Measurements from ENCODE around the gene MTRR. TPM values are rescaled to one million over a fixed set of nuclear protein-coding genes. Genes with fewer than 3 reads are reported as not detected.

MTRR gene
- total and polyA plus RNA-seq, 12 donors, result 9.3 to 66.0 (median 38.2) TPM

DNA sequence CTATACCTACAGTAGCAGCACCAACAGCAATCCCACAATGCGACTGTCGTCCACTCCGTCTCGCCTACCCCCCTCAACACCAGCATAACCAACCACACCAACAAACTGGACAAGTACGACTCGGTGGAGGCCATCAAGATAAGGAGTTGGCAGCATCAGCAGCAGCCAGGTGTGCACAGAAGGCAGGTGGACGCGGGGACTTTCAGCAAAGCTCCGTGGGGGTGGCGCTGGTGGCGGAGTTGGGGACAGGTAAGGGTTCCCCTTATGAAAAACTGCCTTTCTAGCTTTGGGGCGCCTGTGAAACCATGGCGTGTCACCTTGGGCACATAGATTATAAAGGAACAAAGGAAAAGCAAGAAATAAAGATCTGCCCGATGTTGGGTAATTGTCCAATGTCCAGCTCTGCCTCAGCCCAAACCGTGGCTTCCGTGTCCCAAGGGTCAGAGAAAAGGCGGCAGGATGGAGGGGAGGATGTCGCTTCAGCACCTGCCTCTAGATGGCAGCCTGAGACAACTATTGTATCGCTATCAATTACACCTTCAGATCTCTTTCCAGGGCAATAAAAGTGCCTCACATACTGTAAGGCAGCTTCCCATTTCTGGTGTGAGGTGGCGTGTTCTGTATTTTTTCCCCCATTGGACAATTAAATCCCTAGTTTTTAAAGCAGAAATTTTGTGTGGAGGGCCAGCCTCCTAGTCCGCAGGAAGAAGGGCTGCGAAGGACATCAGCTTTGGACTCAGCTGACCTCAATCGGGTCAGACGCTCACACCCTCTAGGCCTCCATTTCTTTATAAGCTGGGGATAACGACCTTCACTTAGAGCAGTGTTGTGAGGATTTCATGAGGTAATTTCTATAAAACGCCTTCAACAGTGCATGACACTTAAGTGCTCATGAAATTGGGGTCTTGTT is 58.8 kb downstream of the MTRR start:
- no peaks in the 10 kb centered on the region for H3K9me3 ChIP-seq (replicated peaks in 1 of 3)
- TF ChIP-seq, protein P1, sequence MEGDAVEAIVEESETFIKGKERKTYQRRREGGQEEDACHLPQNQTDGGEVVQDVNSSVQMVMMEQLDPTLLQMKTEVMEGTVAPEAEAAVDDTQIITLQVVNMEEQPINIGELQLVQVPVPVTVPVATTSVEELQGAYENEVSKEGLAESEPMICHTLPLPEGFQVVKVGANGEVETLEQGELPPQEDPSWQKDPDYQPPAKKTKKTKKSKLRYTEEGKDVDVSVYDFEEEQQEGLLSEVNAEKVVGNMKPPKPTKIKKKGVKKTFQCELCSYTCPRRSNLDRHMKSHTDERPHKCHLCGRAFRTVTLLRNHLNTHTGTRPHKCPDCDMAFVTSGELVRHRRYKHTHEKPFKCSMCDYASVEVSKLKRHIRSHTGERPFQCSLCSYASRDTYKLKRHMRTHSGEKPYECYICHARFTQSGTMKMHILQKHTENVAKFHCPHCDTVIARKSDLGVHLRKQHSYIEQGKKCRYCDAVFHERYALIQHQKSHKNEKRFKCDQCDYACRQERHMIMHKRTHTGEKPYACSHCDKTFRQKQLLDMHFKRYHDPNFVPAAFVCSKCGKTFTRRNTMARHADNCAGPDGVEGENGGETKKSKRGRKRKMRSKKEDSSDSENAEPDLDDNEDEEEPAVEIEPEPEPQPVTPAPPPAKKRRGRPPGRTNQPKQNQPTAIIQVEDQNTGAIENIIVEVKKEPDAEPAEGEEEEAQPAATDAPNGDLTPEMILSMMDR (IDR thresholded peaks at IDR 0.05), result peak; percentile 51 to 77 (median 65)
- no peak for TF ChIP-seq POLR2A (IDR thresholded peaks at IDR 0.05)
- intact Hi-C loops (cut with DNase I), result loop anchor here in 1 of 2 donors (5.0 kb wide), 1 partner anchor 1280 kb away; no protein-coding TSS in a partner anchor
- H3K27ac ChIP-seq, result no peak overlapping the region
- no peaks in the 10 kb centered on the region for H3K4me1 ChIP-seq (replicated peaks in 1 of 2)
- no peaks in the 10 kb centered on the region for H3K36me3 ChIP-seq (replicated peaks in 1 of 2)
- no peak overlapping the region for H3K4me3 ChIP-seq
- DNase-seq, result peak; percentile 24 to 78 (median 56)
- WGBS, 4 donors, result 46 to 48% (median 47%) methylated on average over 26 of the region's 26 CpGs
- peaks cover 3% of the 10 kb centered on the region for H3K27me3 ChIP-seq

DNA sequence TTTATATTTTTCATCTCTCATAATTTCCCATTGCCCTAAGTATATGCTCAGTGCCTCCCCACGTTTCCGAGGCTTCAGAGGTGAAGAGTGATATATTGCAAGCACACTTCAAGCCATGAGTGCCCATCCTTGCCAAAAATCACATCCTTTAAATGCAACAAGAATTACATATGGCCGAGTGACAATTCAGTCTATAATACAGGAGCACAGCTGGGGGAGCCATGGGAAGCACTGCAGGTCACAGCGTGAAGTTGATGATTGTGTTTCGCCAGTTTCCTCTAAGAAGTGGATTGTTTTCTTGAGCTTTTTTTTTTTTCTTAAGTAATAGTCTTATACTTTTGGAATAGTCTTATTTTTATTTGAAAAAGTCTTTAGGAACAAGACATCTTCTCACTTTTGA is 61.1 kb downstream of the MTRR start:
- TF ChIP-seq, protein P1 (IDR thresholded peaks at IDR 0.05), result no peak
- TF ChIP-seq POLR2A (IDR thresholded peaks at IDR 0.05), result no peak
- Histone ChIP-seq H3K9me3 (replicated peaks in 1 of 3) (no peaks in the 10 kb centered on the region), H3K4me1 (replicated peaks in 1 of 2) (no peaks in the 10 kb centered on the region), H3K27ac (no peak overlapping the region), H3K36me3 (replicated peaks in 1 of 2) (no peaks in the 10 kb centered on the region), H3K27me3 (peaks cover 3% of the 10 kb centered on the region), H3K4me3 (no peak overlapping the region)
- 50 to 68% (median 54%) methylated on average over 5 of the region's 5 CpGs for WGBS, 4 donors
- DNase-seq, result no peak
- intact Hi-C loops (cut with DNase I), result no loop called here

DNA sequence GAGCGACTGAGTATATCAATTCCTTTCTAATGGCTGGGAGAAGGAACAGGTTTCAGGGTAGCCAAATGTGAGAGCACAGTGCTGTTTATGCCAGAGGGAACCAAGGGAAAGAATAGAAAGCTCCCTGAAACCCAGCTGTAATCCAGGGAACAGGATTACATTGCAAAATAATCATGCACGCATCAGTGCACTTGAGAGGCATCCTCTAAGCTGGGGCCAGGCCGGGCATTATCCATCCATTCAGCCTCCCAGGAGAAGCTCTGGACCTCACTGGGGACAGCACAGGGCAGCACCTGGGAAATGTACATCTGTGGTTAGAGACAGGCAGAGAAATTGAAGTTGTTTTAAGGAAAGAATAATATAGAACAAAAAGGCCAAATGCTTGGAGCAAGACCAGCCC is 72.7 kb downstream of the MTRR start:
- H3K27ac ChIP-seq, result no peak overlapping the region
- no peaks in the 10 kb centered on the region for H3K27me3 ChIP-seq
- no peak for DNase-seq
- H3K36me3 ChIP-seq (replicated peaks in 1 of 2), result no peaks in the 10 kb centered on the region
- H3K4me3 ChIP-seq, result no peak overlapping the region
- TF ChIP-seq POLR2A (IDR thresholded peaks at IDR 0.05), result no peak
- TF ChIP-seq, protein P1 (IDR thresholded peaks at IDR 0.05), result no peak
- H3K4me1 ChIP-seq (replicated peaks in 1 of 2), result no peaks in the 10 kb centered on the region
- intact Hi-C loops (cut with DNase I), result no loop called here
- 64 to 76% (median 69%) methylated on average over 3 of the region's 3 CpGs for WGBS, 4 donors
- no peaks in the 10 kb centered on the region for H3K9me3 ChIP-seq (replicated peaks in 1 of 3)

DNA sequence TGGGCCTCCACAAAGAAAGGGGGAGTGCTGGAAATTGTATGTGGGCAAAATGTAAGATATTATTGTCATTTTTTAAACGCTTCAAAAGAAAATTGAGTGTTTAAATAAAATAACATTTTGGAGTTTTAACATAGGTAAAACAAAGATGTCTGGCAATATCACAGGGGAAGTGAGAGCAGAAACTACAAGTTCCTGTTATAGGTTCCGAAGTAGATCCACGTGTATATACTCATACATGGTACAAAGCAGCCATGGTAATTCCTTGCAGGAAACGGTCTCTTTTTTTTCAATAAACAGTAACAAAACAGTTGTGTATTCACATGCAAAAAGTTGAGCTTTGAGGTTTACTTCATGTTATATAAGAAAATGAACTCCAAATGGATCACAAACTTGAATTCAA is 78.4 kb downstream of the MTRR start:
- Histone ChIP-seq H3K27me3 (no peaks in the 10 kb centered on the region), H3K9me3 (replicated peaks in 1 of 3) (no peaks in the 10 kb centered on the region), H3K4me1 (replicated peaks in 1 of 2) (no peaks in the 10 kb centered on the region), H3K4me3 (no peak overlapping the region), H3K27ac (no peak overlapping the region), H3K36me3 (replicated peaks in 1 of 2) (no peaks in the 10 kb centered on the region)
- TF ChIP-seq POLR2A (IDR thresholded peaks at IDR 0.05), result no peak
- TF ChIP-seq, protein P1 (IDR thresholded peaks at IDR 0.05), result no peak
- intact Hi-C loops (cut with DNase I), result no loop called here
- WGBS, 4 donors, result 76 to 84% (median 81%) methylated on average over 4 of the region's 4 CpGs
- DNase-seq, result no peak

Other genes starting within 250 kb of the MTRR start
- under 1 TPM in 6 of 9 donors, not detected in 3; 0.11 to 0.40 (median 0.37) TPM for gene CFAP90, start 18.0 kb upstream of the MTRR start, total RNA-seq
- gene CFAP90, start 18.0 kb upstream of the MTRR start, polyA plus RNA-seq, result 1 to 10 TPM in 2 of 3 donors, under 1 TPM in 1; 0.57 to 1.3 (median 1.1) TPM
- gene FASTKD3, start 117 bp upstream of the MTRR start, total RNA-seq, result 10 to 100 TPM in 7 of 9 donors, 1 to 10 TPM in 2; 8.5 to 28.9 (median 16.8) TPM
- 10 to 100 TPM; 24.7 to 32.0 (median 25.4) TPM for gene FASTKD3, start 117 bp upstream of the MTRR start, polyA plus RNA-seq

All from adrenal gland (tissue), 12 donors.